HCT116 (cell line): ENCODE measurements around the gene ZNF784.

ENCODE experiments used
- EZH2 ChIP-seq: fragments of 200-600 bp; sonication (generic); IDR thresholded peaks from 2 replicates; pipeline ENCODE4 v1.6.1; 2017; ENCODE audit warnings: antibody characterized with exemption, mixed run types
- POLR2A ChIP-seq: IDR thresholded peaks from 2 replicates; pipeline ENCODE4 v1.7.0; 2011; ENCODE audit warnings: borderline replicate concordance; ENCODE audit not compliant: insufficient read depth, insufficient read length; ENCODE audit errors: extremely low read depth
- SP1 ChIP-seq: IDR thresholded peaks from 2 replicates; pipeline ENCODE4 v1.6.1; 2012; ENCODE audit warnings: low read depth
- ZFX ChIP-seq: fragments of 450-650 bp; IDR thresholded peaks from 2 replicates; pipeline ENCODE4 v1.6.1; 2017
- TF ChIP-seq, protein P1 (sequence below), 3 experiments: fragments of 200-600 bp in 1 of 3; sonication (generic) in 1 of 3; IDR thresholded peaks in 2 of 3; conservative IDR thresholded peaks in 1 of 3; 2 replicates each; pipeline ENCODE4 v1.5.1; 2012 to 2017; ENCODE audit warnings: low read depth in 2 of 3, low read length in 2 of 3, antibody characterized with exemption in 1 of 3, borderline replicate concordance in 1 of 3, control low read depth in 1 of 3, mild to moderate bottlenecking in 1 of 3, mixed read lengths in 1 of 3, mixed run types in 1 of 3, moderate library complexity in 1 of 3; ENCODE audit not compliant: insufficient read depth in 1 of 3

DNA sequence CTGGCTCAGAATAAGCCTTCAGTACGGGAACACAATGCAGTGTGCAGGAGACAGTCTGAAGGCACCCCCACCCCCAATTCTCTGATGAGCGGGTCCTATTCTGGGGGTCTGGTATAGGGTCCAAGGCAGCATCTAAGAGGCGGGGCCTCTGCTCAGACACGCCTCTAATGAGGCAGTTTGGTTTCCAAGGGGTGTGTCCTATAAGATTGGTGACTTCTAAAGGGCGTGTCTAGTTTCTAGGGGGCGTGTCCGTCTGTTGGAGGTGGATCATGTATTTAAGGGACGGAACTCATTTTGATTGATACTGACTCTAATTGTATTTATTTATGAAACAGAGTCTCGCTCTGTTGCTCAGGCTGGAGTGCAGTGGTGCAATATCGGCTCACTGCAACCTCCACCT lies 33.7 kb downstream of the ZNF784 start:
- TF ChIP-seq, protein P1, sequence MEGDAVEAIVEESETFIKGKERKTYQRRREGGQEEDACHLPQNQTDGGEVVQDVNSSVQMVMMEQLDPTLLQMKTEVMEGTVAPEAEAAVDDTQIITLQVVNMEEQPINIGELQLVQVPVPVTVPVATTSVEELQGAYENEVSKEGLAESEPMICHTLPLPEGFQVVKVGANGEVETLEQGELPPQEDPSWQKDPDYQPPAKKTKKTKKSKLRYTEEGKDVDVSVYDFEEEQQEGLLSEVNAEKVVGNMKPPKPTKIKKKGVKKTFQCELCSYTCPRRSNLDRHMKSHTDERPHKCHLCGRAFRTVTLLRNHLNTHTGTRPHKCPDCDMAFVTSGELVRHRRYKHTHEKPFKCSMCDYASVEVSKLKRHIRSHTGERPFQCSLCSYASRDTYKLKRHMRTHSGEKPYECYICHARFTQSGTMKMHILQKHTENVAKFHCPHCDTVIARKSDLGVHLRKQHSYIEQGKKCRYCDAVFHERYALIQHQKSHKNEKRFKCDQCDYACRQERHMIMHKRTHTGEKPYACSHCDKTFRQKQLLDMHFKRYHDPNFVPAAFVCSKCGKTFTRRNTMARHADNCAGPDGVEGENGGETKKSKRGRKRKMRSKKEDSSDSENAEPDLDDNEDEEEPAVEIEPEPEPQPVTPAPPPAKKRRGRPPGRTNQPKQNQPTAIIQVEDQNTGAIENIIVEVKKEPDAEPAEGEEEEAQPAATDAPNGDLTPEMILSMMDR (IDR thresholded peaks at IDR 0.05 in 2 of 3, conservative IDR thresholded peaks at IDR 0.05 in 1 of 3; ENCODE audit: borderline replicate concordance in 1 of 3, insufficient read depth in 1 of 3, low read depth in 2 of 3, low read length in 2 of 3), result no peak
- TF ChIP-seq SP1 (no peak), POLR2A (no peak), ZFX (no peak), EZH2 (no peak)
